Lower leg skin (tissue), 3 donors: ENCODE measurements around the gene ABL1.

Experiments
- CTCF ChIP-seq, 3 donors: fragments of 450-650 bp; IDR thresholded peaks; one replicate each; pipeline ENCODE4 v1.5.1; 2016; ENCODE audit warnings: antibody characterized with exemption in 3 of 3, mild to moderate bottlenecking in 3 of 3, moderate library complexity in 2 of 3
- POLR2A ChIP-seq, 2 donors: fragments of 450-650 bp; IDR thresholded peaks; one replicate each; pipeline ENCODE4 v1.6.1; 2016 to 2017; ENCODE audit warnings: antibody characterized with exemption in 2 of 2, mild to moderate bottlenecking in 1 of 2, moderate library complexity in 1 of 2

GRCh38 chr9:130877300-130877699 lies 42.2 kb downstream of the ABL1 start:
- TF ChIP-seq CTCF (IDR thresholded peaks at IDR 0.05): no peak
- TF ChIP-seq POLR2A (IDR thresholded peaks at IDR 0.05): no peak
